Activated gamma-delta T cell treated with Interleukin-2 at 50 U/mL for 16 hours (primary cell): ENCODE results near the gene GSK3B.
A peak's percentile ranks its signal among the peaks of the same experiment; 100 is the strongest.

Source experiments
- DNase-seq: peaks from one replicate; pipeline ENCODE4 v3.0.0-alpha.2; 2020

The GSK3B gene

GRCh38 chr3:120093911-120094775, at the start of gene GSK3B:
TSS of gene GSK3B (minus strand) at chr3:120094447. CDS start at chr3:120093434, 1,013 bp downstream.
- DNase-seq, result peak; percentile 99

GRCh38 chr3:120143676-120144075, 49.4 kb upstream of the GSK3B start:
- no peak for DNase-seq

GRCh38 chr3:120142236-120142635, 48.0 kb upstream of the GSK3B start:
- DNase-seq, result no peak

- DNase-seq, result no peak
These were observed 46.0 kb upstream of the GSK3B start for GRCh38 chr3:120140098-120140742.

- no peak for DNase-seq
These were observed 44.9 kb upstream of the GSK3B start for GRCh38 chr3:120139140-120139539.

GRCh38 chr3:120137548-120137947, 43.3 kb upstream of the GSK3B start:
- DNase-seq, result no peak

GRCh38 chr3:120130656-120131055, 36.4 kb upstream of the GSK3B start:
- DNase-seq, result no peak

- DNase-seq, result no peak
These were observed 35.7 kb upstream of the GSK3B start for GRCh38 chr3:120129718-120130513.

GRCh38 chr3:120129051-120129450, 34.8 kb upstream of the GSK3B start:
- DNase-seq, result no peak

GRCh38 chr3:120125992-120126391, 31.7 kb upstream of the GSK3B start:
- DNase-seq, result no peak

- DNase-seq, result no peak
These were observed 25.7 kb upstream of the GSK3B start for GRCh38 chr3:120119846-120120510.

GRCh38 chr3:120114981-120115380, 20.7 kb upstream of the GSK3B start:
- DNase-seq, result no peak

- DNase-seq, result no peak
These were observed 20.1 kb upstream of the GSK3B start for GRCh38 chr3:120114376-120114775.

- no peak for DNase-seq
These were observed 19.2 kb upstream of the GSK3B start for GRCh38 chr3:120113128-120114116.

- DNase-seq, result no peak
These were observed 17.7 kb upstream of the GSK3B start for GRCh38 chr3:120111898-120112297.

- no peak for DNase-seq
These were observed 9.0 kb upstream of the GSK3B start for GRCh38 chr3:120103276-120103675.

- DNase-seq, result no peak
These were observed 8.4 kb upstream of the GSK3B start for GRCh38 chr3:120102674-120103073.

GRCh38 chr3:120102232-120102631, 8.0 kb upstream of the GSK3B start:
- DNase-seq, result no peak

GRCh38 chr3:120101624-120102023, 7.4 kb upstream of the GSK3B start:
- no peak for DNase-seq

GRCh38 chr3:120100711-120101110, 6.5 kb upstream of the GSK3B start:
- DNase-seq, result no peak

- DNase-seq, result no peak
These were observed 4.5 kb upstream of the GSK3B start for GRCh38 chr3:120098710-120099109.

- no peak for DNase-seq
These were observed 1.8 kb upstream of the GSK3B start for GRCh38 chr3:120095979-120096426.
